GM12891 (cell line): Measurements from ENCODE around the gene VAMP3.

Experiments
- POLR2A ChIP-seq: IDR thresholded peaks from 2 replicates; pipeline ENCODE4 v1.6.1; 2011; ENCODE audit warnings: low read depth, low read length, control low read depth
- SPI1 ChIP-seq: IDR thresholded peaks from 2 replicates; pipeline ENCODE4 v1.6.1; 2011; ENCODE audit warnings: low read depth, low read length, control low read depth

- TF ChIP-seq POLR2A (no peak), SPI1 (no peak)
Observed at GRCh38 chr1:7778133-7778628, 7.1 kb downstream of the VAMP3 start.
